Natural killer cell (primary cell): ENCODE results near the gene ZACN. TPM values are rescaled to one million over a fixed set of nuclear protein-coding genes. Genes with fewer than 3 reads are reported as not detected.

Experiments
- ATAC-seq, 3 donors: fragments of 150-1000 bp in 2 of 3; fragments of 200-7000 bp in 1 of 3; cut with Tn5 transposase; 1 replicate in 1 of 3; 2 replicates in 2 of 3; pipeline ENCODE4 v1.10.0; 2021; ENCODE audit warnings: mild to moderate bottlenecking in 2 of 3, moderate library complexity in 2 of 3
- DNase-seq, 2 donors: peaks; one replicate each; pipeline versions ENCODE4 v3.0.0 to v3.0.0-alpha.2; 2013 to 2021; ENCODE audit warnings: mixed read lengths in 1 of 2
- H3K27ac ChIP-seq: one replicate; pipeline ENCODE4 v1.5.1; 2013; ENCODE audit warnings: mild to moderate bottlenecking, low read length
- H3K27me3 ChIP-seq: one replicate; pipeline ENCODE4 v1.6.1; 2013; ENCODE audit warnings: low read length; ENCODE audit not compliant: control insufficient read depth, insufficient read depth
- H3K36me3 ChIP-seq: one replicate; pipeline ENCODE4 v1.6.1; 2013; ENCODE audit warnings: low read length; ENCODE audit not compliant: control insufficient read depth, insufficient read depth
- H3K4me1 ChIP-seq: one replicate; pipeline ENCODE4 v1.6.1; 2013; ENCODE audit warnings: low read length; ENCODE audit not compliant: control insufficient read depth, insufficient read depth
- H3K4me3 ChIP-seq: one replicate; pipeline ENCODE4 v1.5.1; 2013; ENCODE audit warnings: low read length
- H3K9me3 ChIP-seq: one replicate; pipeline ENCODE4 v1.6.1; 2013; ENCODE audit warnings: low read length; ENCODE audit not compliant: control insufficient read depth, insufficient read depth
- H3K27ac Mint-ChIP-seq, 2 donors: one replicate each; pipeline ENCODE4 v1.8.0; 2022; ENCODE audit warnings: mild to moderate bottlenecking in 2 of 2, mixed read lengths in 2 of 2, moderate library complexity in 1 of 2
- H3K27me3 Mint-ChIP-seq, 2 donors: one replicate each; pipeline ENCODE4 v1.8.0; 2022; ENCODE audit warnings: low read depth in 2 of 2, mixed read lengths in 2 of 2
- H3K36me3 Mint-ChIP-seq: one replicate; pipeline ENCODE4 v1.8.0; 2022; ENCODE audit warnings: mixed read lengths
- H3K4me1 Mint-ChIP-seq, 2 donors: one replicate each; pipeline ENCODE4 v1.8.0; 2022; ENCODE audit warnings: mixed read lengths in 2 of 2
- H3K4me3 Mint-ChIP-seq: one replicate; pipeline ENCODE4 v1.8.0; 2022; ENCODE audit warnings: mild to moderate bottlenecking, moderate library complexity, mixed read lengths
- H3K9me3 Mint-ChIP-seq, 2 donors: one replicate each; pipeline ENCODE4 v1.8.0; 2022; ENCODE audit warnings: mixed read lengths in 2 of 2
- CTCF ChIP-seq: fragments of 200-600 bp; IDR thresholded peaks from one replicate; pipeline ENCODE4 v1.8.0; 2022; ENCODE audit warnings: antibody characterized with exemption
- WGBS: methylation state at CpG from one replicate; pipeline ENCODE4 v1.1.7; 2013; ENCODE audit warnings: missing lambda C conversion rate; ENCODE audit not compliant: insufficient coverage; 5-methylcytosine and 5-hydroxymethylcytosine counted together
- intact Hi-C: fragments of 100-400 bp; cut with micrococcal nuclease; formaldehyde crosslinking; loops from one replicate; pipeline ENCODE4 v1.14.2; 2022
- total RNA-seq, 4 donors: library from RNA; stranded (reverse); fragments of 120-200 nt in 1 of 4; gene quantifications; one replicate each; pipeline versions ENCODE4 v1.2.3 to v1.2.4, GENCODE V29; 2013 to 2022

Gene ZACN
- total RNA-seq, 3 donors from 2014 or later (not counting 1 experiment from before 2014, with no cell fraction given) = 0.28 to 0.80 (median 0.50) TPM

DNA sequence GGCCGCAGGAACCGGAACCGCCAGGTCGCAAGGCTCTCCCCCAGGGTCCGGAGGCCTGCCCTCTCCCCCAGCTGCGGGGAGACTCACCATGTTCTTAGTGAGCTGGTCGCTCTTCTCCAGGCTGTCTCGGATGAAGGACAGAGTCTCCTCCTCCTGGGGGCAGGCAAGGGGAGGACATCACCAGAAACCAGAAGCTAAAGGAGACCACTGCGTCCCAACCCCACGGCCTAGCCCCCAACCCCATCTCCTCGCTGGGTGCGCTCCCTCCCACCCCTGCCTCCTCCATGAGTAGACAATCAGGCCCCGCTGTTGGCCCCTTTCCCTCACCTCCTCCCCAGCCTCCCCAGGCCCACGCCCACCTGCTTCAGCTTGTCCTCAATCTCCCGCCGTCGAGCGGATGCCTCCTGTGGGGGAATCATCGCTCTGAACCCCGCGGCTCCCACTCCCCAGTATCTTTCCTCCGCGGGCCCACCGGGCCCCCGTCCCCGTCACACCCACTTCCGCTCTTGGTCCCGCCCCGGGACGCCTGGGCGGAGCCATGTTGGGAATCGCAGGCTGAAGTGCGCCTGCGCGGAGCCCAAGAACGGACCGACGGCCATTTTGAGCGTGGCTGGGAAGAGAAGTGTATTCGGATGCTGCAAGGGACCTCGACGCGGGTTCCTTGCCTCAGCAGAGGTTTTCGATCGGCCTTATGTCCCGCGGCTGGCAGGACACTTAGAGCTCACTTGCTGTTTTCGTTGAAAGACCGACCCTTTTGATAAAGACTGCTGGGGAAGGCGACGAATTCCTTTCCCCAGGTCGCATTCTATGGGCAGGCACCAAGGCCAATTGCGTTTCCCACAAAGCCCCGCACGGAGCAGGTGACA, 24.5 kb downstream of the ZACN start, which contains the start of gene EXOC7:
Gene EXOC7, minus strand, starts transcription at position 514 of the 866 bp plus-strand sequence. Its CDS starts 95 bp downstream, at position 419.
- TF ChIP-seq CTCF = peak; percentile 20
- Mint-ChIP-seq H3K27ac (peak within 1 kb of the TSS; percentile 87 to 96), H3K4me1 (peaks cover 17 to 25% of the 10 kb centered on the region in 2 donors), H3K27me3 (no peaks in the 10 kb centered on the region), H3K36me3 (peaks cover 7% of the 10 kb centered on the region), H3K4me3 (peak within 1 kb of the TSS; percentile 96), H3K9me3 (no peaks in the 10 kb centered on the region)
- ATAC-seq = peak; percentile 95 to 96 (median 96)
- Histone ChIP-seq H3K27me3 (no peaks in the 10 kb centered on the region), H3K27ac (peak within 1 kb of the TSS; percentile 68), H3K4me1 (peaks cover 25% of the 10 kb centered on the region), H3K4me3 (peak within 1 kb of the TSS; percentile 59), H3K9me3 (no peaks in the 10 kb centered on the region), H3K36me3 (peaks cover 19% of the 10 kb centered on the region)
- DNase-seq = peak; percentile 94 to 99
- WGBS = 5% methylated on average over 55 of the region's 55 CpGs
- intact Hi-C loops = no loop called here

- no peaks in the 10 kb centered on the region for H3K27me3 ChIP-seq
These were observed 25.3 kb downstream of the ZACN start for GRCh38 chr17:76104140-76104895.

DNA sequence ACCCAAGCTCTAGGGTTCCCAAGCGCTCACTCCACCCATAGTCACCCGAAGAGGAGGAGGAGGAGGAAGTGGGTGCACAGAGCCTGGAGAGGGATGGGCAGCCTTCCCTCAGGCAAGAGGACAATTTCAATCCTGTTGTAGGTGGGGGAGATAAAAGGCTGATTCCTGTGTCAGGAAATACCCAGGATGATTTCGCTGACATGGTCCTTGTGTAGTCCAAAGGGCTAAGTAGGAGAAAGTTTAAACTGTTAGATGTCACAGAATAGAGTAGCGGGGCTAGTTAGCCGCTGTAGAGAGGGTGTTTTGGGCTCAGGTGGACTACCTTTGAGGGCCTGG, 25.9 kb downstream of the ZACN start:
- Histone ChIP-seq H3K4me1 (peaks cover 25% of the 10 kb centered on the region), H3K4me3 (no peak overlapping the region), H3K36me3 (peaks cover 15% of the 10 kb centered on the region), H3K27ac (no peak overlapping the region), H3K27me3 (no peaks in the 10 kb centered on the region), H3K9me3 (no peaks in the 10 kb centered on the region)
- H3K27me3 Mint-ChIP-seq = no peaks in the 10 kb centered on the region
- H3K27ac Mint-ChIP-seq = peak overlapping the region; percentile 87 to 96
- intact Hi-C loops = no loop called here
- H3K4me3 Mint-ChIP-seq = peak overlapping the region; percentile 70
- TF ChIP-seq CTCF = no peak
- H3K9me3 Mint-ChIP-seq = no peaks in the 10 kb centered on the region
- ATAC-seq = no peak
- DNase-seq = no peak
- H3K4me1 Mint-ChIP-seq = peaks cover 17 to 23% of the 10 kb centered on the region in 2 donors
- WGBS = over 99% methylated on average over 4 of the region's 5 CpGs
- peaks cover 4% of the 10 kb centered on the region for H3K36me3 Mint-ChIP-seq

More at GRCh38 chr17:76104140-76104895, 25.3 kb downstream of the ZACN start:
- TF ChIP-seq CTCF = no peak
- intact Hi-C loops = no loop called here
- peak overlapping the region; percentile 96 for H3K4me3 Mint-ChIP-seq
- H3K36me3 ChIP-seq = peaks cover 19% of the 10 kb centered on the region
- DNase-seq = no peak
- peak overlapping the region; percentile 68 for H3K27ac ChIP-seq
- H3K4me1 Mint-ChIP-seq = peaks cover 17 to 25% of the 10 kb centered on the region in 2 donors
- WGBS = 82% methylated on average over 29 of the region's 29 CpGs
- ATAC-seq = no peak
- no peaks in the 10 kb centered on the region for H3K9me3 ChIP-seq
- H3K36me3 Mint-ChIP-seq = peaks cover 7% of the 10 kb centered on the region
- H3K27ac Mint-ChIP-seq = peak overlapping the region; percentile 87 to 96
- H3K4me1 ChIP-seq = peaks cover 25% of the 10 kb centered on the region
- peak overlapping the region; percentile 59 for H3K4me3 ChIP-seq
- no peaks in the 10 kb centered on the region for H3K9me3 Mint-ChIP-seq
- H3K27me3 Mint-ChIP-seq = no peaks in the 10 kb centered on the region
